K562 (cell line): ENCODE results near the gene LAMC1. TPM values are rescaled to one million over a fixed set of nuclear protein-coding genes. Genes with fewer than 3 reads are reported as not detected.

Source experiments
- ATAC-seq: fragments of 200-7000 bp; cut with Tn5 transposase; 3 replicates; pipeline ENCODE4 v1.9.1; 2020; ENCODE audit warnings: moderate library complexity
- BruUV-seq: library from RNA; stranded (reverse); fragments of 400-500 nt; replicated peaks from 2 replicates; lab custom pipeline; 2021; lab: Mats Ljungman, UMichigan
- CTCF ChIA-PET: fragments of 300-600 bp; formaldehyde crosslinking; extraction: SDS; loops from one replicate; lab custom pipeline; 2021; ENCODE audit warnings: low intra/inter-chr PET ratio; lab: Yijun Ruan, JAX
- POLR2A ChIA-PET: fragments of 300-600, 350-650 bp; sonication (Branson Sonifier 250); formaldehyde crosslinking; extraction: SDS; loops from one replicate; lab custom pipeline; 2021; ENCODE audit warnings: antibody characterized with exemption, inconsistent platforms; lab: Yijun Ruan, JAX
- DNase-seq, 4 experiments: peaks; one replicate each; pipeline versions ENCODE4 v3.0.0 to v3.0.0-alpha.2; 2011 to 2018; ENCODE audit warnings: low spot score in 3 of 4, mixed read lengths in 3 of 4; ENCODE audit errors: extremely low read depth in 1 of 4
- FAIRE-seq: peaks from 2 replicates; lab custom pipeline; 2011; peaks lifted over from hg19 to GRCh38; lab: Jason Lieb, UNC
- H2AFZ ChIP-seq: 2 replicates; pipeline ENCODE4 v1.6.0; 2011; ENCODE audit warnings: low read depth, low read length, control low read depth, inconsistent platforms
- H3K27ac ChIP-seq: fragments of 200-600 bp; 3 replicates; pipeline ENCODE4 v1.8.0; 2011; ENCODE audit warnings: low read depth, mild to moderate bottlenecking, control low read depth, inconsistent platforms, low read length, moderate library complexity, mixed read lengths; ENCODE audit errors: extremely low read depth
- H3K27me3 ChIP-seq, 2 experiments: fragments of 300-600 bp in 1 of 2; 2 replicates in 1 of 2; 3 replicates in 1 of 2; pipeline versions ENCODE4 v1.6.0 to v1.8.0; 2011; ENCODE audit warnings: inconsistent platforms in 2 of 2, low read length in 2 of 2, mild to moderate bottlenecking in 1 of 2, mixed read lengths in 1 of 2, moderate library complexity in 1 of 2; ENCODE audit not compliant: control insufficient read depth in 2 of 2, insufficient read depth in 2 of 2
- H3K36me3 ChIP-seq: fragments of 300-600 bp; 3 replicates; pipeline ENCODE4 v1.8.0; 2011; ENCODE audit warnings: mild to moderate bottlenecking, low read length, inconsistent platforms; ENCODE audit not compliant: control insufficient read depth, insufficient read depth
- H3K4me1 ChIP-seq, 2 experiments: fragments of 200-600 bp in 1 of 2; replicated peaks in 1 of 2; 2 replicates in 1 of 2; 3 replicates in 1 of 2; pipeline versions ENCODE4 v1.5.1 to v1.8.0; 2011; ENCODE audit warnings: inconsistent platforms in 2 of 2, low read length in 2 of 2, mild to moderate bottlenecking in 1 of 2, mixed read lengths in 1 of 2, moderate library complexity in 1 of 2; ENCODE audit not compliant: control insufficient read depth in 2 of 2, insufficient read depth in 2 of 2
- H3K4me2 ChIP-seq: 2 replicates; pipeline ENCODE4 v1.6.1; 2011; ENCODE audit warnings: low read length, control low read depth, inconsistent platforms, mixed read lengths; ENCODE audit not compliant: insufficient read depth
- H3K4me3 ChIP-seq: fragments of 200-600 bp; sonication (generic), shearing (Covaris generic); 2 replicates; pipeline ENCODE4 v1.5.1; 2016; ENCODE audit warnings: control low read depth, inconsistent platforms
- H3K79me2 ChIP-seq: fragments of 200-600 bp; 3 replicates; pipeline ENCODE4 v1.8.0; 2011; ENCODE audit warnings: low read length, inconsistent platforms; ENCODE audit not compliant: control insufficient read depth, insufficient read depth
- H3K9ac ChIP-seq, 2 experiments: 2 replicates each; pipeline versions ENCODE4 v1.6.0 to v1.6.1; 2011; ENCODE audit warnings: low read depth in 2 of 2, low read length in 2 of 2, control low read depth in 1 of 2, inconsistent platforms in 1 of 2, mild to moderate bottlenecking in 1 of 2, mixed read lengths in 1 of 2; ENCODE audit not compliant: insufficient read depth in 1 of 2
- H3K9me1 ChIP-seq: one replicate; pipeline ENCODE4 v1.6.0; 2011; ENCODE audit warnings: inconsistent platforms, mild to moderate bottlenecking, low read length, moderate library complexity; ENCODE audit not compliant: control insufficient read depth, insufficient read depth
- H3K9me3 ChIP-seq: replicated peaks from 2 replicates; pipeline ENCODE4 v1.5.1; 2011; ENCODE audit warnings: low read depth, low read length, inconsistent platforms; ENCODE audit not compliant: control insufficient read depth, insufficient read depth
- H4K20me1 ChIP-seq: replicated peaks from 2 replicates; pipeline ENCODE4 v1.6.1; 2011; ENCODE audit warnings: low read length, inconsistent platforms, mixed read lengths; ENCODE audit not compliant: control insufficient read depth, insufficient read depth
- BHLHE40 ChIP-seq: IDR thresholded peaks from 2 replicates; pipeline ENCODE4 v1.6.1; 2011; ENCODE audit warnings: low read length, improper control_type of control experiment
- CHD7 ChIP-seq: fragments of 200-600 bp; sonication (generic); IDR thresholded peaks from one replicate; pipeline ENCODE4 v1.6.1; 2012; ENCODE audit warnings: mild to moderate bottlenecking, low read depth, low read length, inconsistent platforms
- ELF1 ChIP-seq: fragments of 200-800 bp; sonication (Bioruptor generic); IDR thresholded peaks from 2 replicates; pipeline ENCODE4 v1.6.1; 2016; ENCODE audit warnings: missing genetic modification characterization, missing compliant biosample characterization
- POLR2AphosphoS5 ChIP-seq: IDR thresholded peaks from 2 replicates; pipeline ENCODE4 v1.6.1; 2011; ENCODE audit warnings: mild to moderate bottlenecking, low read depth, low read length, moderate library complexity; ENCODE audit not compliant: control insufficient read depth, insufficient read depth
- SAFB ChIP-seq: fragments of 200-400 bp; formaldehyde crosslinking; IDR thresholded peaks from 2 replicates; pipeline ENCODE4 v1.6.1; 2017; ENCODE audit warnings: low read depth, low read length, borderline replicate concordance
- SMAD1 ChIP-seq: fragments of 150-350 bp; IDR thresholded peaks from 2 replicates; pipeline ENCODE4 v1.6.1; 2014; ENCODE audit warnings: low read length, low read depth; ENCODE audit not compliant: partially characterized antibody
- TAL1 ChIP-seq: fragments of 450-650 bp; IDR thresholded peaks from 2 replicates; pipeline ENCODE4 v1.6.1; 2016; ENCODE audit warnings: mild to moderate bottlenecking
- ZNF140 ChIP-seq: fragments of 250-450 bp; sonication (Bioruptor Pico); IDR thresholded peaks from 2 replicates; pipeline ENCODE4 v1.8.0; 2021; ENCODE audit warnings: moderate library complexity, mild to moderate bottlenecking, inconsistent platforms
- ZNF143 ChIP-seq: sonication (generic); formaldehyde crosslinking; IDR thresholded peaks from 2 replicates; pipeline ENCODE4 v1.9.0; 2022; ENCODE audit warnings: mild to moderate bottlenecking, missing genetic modification reagents
- ZNF316 ChIP-seq: fragments of 450-650 bp; IDR thresholded peaks from 2 replicates; pipeline ENCODE4 v1.6.1; 2016
- ZNF639 ChIP-seq, 2 experiments: fragments of 200-800 bp in 1 of 2; sonication (Bioruptor generic) in 1 of 2; sonication (generic) in 1 of 2; formaldehyde crosslinking in 1 of 2; IDR thresholded peaks in 1 of 2; conservative IDR thresholded peaks in 1 of 2; 2 replicates each; pipeline versions ENCODE4 v1.5.0 to v1.6.1; 2016 to 2020; ENCODE audit warnings: missing compliant biosample characterization in 1 of 2, missing genetic modification characterization in 1 of 2, missing genetic modification reagents in 1 of 2
- WGBS: fragments of 100-300 bp; shearing (Covaris generic); methylation state at CpG from one replicate; pipeline ENCODE4 v1.1.6; 2016; ENCODE audit warnings: low coverage, mixed read lengths; ENCODE audit not compliant: insufficient coverage; ENCODE audit errors: missing lambda C conversion rate; 5-methylcytosine and 5-hydroxymethylcytosine counted together
- in situ Hi-C: fragments of 300-500 bp; cut with MboI; formaldehyde crosslinking; loops from 4 replicates; pipeline ENCODE4 v1.15.0; 2018; ENCODE audit warnings: inconsistent platforms, mixed read lengths
- intact Hi-C: fragments of 100-400 bp; cut with micrococcal nuclease; formaldehyde crosslinking; loops from 2 replicates; pipeline ENCODE4 v1.14.2; 2022
- polyA plus RNA-seq, 8 experiments: library from polyadenylated mRNA; depleted of rRNA in 4 of 8; stranded (reverse) in 5 of 8; unstranded in 3 of 8; fragments of >200 nt; fragmentation: Nextera tagmentation in 2 of 8; fragmentation: Illumina TruSeq in 1 of 8; extraction: Ambion mirVana in 2 of 8; extraction: Trizol in 1 of 8; gene quantifications; 2 replicates each; pipeline versions ENCODE4 v1.2.1 to v1.2.3, GENCODE V29; 2011 to 2014; ENCODE audit warnings: inconsistent platforms in 1 of 8, missing spikeins in 1 of 8
- total RNA-seq, 7 experiments: library from RNA; depleted of rRNA in 6 of 7; stranded (reverse); fragments of >200 nt in 6 of 7; fragmentation: Illumina TruSeq in 2 of 7; extraction: Trizol in 2 of 7; gene quantifications; 2 replicates each; pipeline versions ENCODE4 v1.2.1 to v1.2.3, GENCODE V29; 2011 to 2021; ENCODE audit warnings: low replicate concordance in 1 of 7

The LAMC1 gene
- total and polyA plus RNA-seq, 9 of the 15 experiments (the other 6 are each of a cell fraction or from before 2014, with no cell fraction given), result 0.07 to 0.71 (median 0.13) TPM; not detected in 2

GRCh38 chr1:183114441-183114840 is 91.2 kb downstream of the LAMC1 start:
- POLR2A ChIA-PET, result no interaction called here
- in situ Hi-C loops, result no loop called here
- TF ChIP-seq ELF1 (tag) (no peak), BHLHE40 (no peak), POLR2AphosphoS5 (no peak), ZNF143 (CRISPR knock-in tag) (no peak), CHD7 (no peak), ZNF316 (no peak), SMAD1 (no peak), SAFB (no peak), ZNF639 (CRISPR knock-in tag; conservative IDR thresholded peaks at IDR 0.05 in 1 of 2, IDR thresholded peaks at IDR 0.05 in 1 of 2) (no peak), ZNF140 (no peak), TAL1 (no peak)

More at GRCh38 chr1:183114441-183114840, 91.2 kb downstream of the LAMC1 start:
- intact Hi-C loops, result no loop called here
- no peak overlapping the region for H2AFZ ChIP-seq
- H4K20me1 ChIP-seq, result no peaks in the 10 kb centered on the region
- H3K4me1 ChIP-seq, result no peaks in the 10 kb centered on the region
- peaks cover 5 to 7% of the 10 kb centered on the region in 2 experiments; a peak in 4 of 5 replicates for H3K27me3 ChIP-seq
- no peaks in the 10 kb centered on the region for H3K79me2 ChIP-seq
- DNase-seq (no peak), FAIRE-seq (no peak), ATAC-seq (no peak)
- CTCF ChIA-PET, result no interaction called here
- no peak overlapping the region for H3K4me2 ChIP-seq
- no peak overlapping the region for H3K9ac ChIP-seq
- WGBS, result 1% methylated on average over 9 of the region's 9 CpGs
- no peaks in the 10 kb centered on the region for H3K9me1 ChIP-seq
- H3K27ac ChIP-seq, result no peak overlapping the region
- H3K36me3 ChIP-seq, result no peaks in the 10 kb centered on the region
- no peaks in the 10 kb centered on the region for H3K9me3 ChIP-seq
- no TSS peak for BruUV-seq
- H3K4me3 ChIP-seq, result no peak overlapping the region
